C1 segment of cervical spinal cord (tissue), 14 donors: ENCODE results near the gene ZNF423.
A peak's percentile ranks its signal among the peaks of the same experiment; 100 is the strongest.

ENCODE experiments used
- DNase-seq, 14 donors: peaks; one replicate each; lab custom pipeline; 2025; lab: John Stamatoyannopoulos, UW

ZNF423 gene

DNA sequence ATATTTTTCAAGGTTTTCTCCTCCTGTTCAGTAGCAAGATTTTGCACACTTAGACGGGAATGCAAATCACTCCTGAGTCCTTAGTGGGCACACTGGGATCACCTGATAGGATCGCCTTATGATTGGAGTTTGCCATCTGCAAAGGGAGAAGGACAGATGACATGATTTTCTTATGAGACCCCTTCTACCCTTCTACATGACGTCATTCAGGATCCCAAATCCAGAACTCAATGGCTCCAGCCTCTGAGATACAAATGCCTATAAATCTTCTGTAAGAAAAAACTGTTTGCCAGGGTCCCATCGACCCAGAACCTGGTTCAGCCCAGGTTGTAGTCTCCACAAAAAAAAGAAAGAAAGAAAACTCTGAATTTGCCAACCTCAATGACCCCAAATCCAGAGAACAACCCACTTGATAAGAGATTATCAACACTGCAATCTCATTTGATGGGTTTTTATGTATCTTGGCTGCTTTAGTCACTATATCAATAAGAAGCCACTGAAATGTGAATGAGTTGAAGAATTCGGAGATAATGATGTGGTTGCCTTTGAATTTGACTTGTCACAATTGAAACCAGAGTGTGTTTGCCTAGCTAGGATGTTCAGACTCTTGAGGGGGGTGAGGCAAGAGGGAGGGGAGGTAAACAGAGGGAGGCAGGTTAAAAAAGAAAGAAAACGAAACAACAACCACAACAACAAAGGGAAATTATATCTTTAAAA is 6.7 kb downstream of the ZNF423 start:
- DNase-seq: no peak

DNA sequence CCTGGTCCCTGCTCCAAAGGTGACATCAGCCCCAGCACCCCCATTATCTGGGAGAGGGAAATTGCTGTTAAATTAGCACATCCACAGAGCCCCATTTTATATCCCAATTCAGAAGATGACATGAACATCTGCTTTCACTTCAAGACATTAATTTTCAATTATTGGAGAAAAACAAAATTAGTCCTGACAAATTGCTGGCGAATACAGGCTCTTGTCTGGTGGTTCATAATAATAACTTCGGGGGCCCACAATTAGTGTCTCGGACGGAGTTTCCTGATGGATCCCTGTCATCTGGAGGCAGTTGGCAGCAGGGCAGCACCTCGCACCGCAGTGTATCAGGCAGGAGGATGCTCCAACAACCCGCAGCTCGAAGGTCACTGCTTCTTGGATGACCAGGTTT is 7.4 kb downstream of the ZNF423 start:
- no peak for DNase-seq

GRCh38 chr16:49846800-49847199 is 9.1 kb downstream of the ZNF423 start:
- no peak for DNase-seq

DNA sequence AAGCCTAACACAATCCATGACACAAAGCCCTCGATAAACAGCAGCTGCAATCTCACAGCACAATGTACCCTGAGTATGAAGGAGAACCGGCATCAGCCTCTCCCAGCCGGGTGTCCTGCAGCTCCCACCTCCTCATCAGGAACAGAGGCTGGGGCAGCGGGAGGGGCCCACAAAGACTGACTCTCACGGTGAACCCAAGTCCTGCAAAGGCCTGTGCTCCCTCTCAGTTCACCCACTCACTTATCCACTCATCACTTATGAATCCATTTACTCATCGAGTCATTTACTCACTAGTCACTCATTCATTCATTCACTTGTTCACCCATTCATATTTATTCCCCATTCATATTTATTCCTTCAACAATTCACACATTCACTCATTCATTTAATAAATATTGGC is 11.6 kb downstream of the ZNF423 start:
- no peak for DNase-seq

- no peak for DNase-seq
These were observed 12.2 kb downstream of the ZNF423 start for GRCh38 chr16:49843758-49844157.

GRCh38 chr16:49842972-49843371 is 12.9 kb downstream of the ZNF423 start:
- no peak for DNase-seq

DNA sequence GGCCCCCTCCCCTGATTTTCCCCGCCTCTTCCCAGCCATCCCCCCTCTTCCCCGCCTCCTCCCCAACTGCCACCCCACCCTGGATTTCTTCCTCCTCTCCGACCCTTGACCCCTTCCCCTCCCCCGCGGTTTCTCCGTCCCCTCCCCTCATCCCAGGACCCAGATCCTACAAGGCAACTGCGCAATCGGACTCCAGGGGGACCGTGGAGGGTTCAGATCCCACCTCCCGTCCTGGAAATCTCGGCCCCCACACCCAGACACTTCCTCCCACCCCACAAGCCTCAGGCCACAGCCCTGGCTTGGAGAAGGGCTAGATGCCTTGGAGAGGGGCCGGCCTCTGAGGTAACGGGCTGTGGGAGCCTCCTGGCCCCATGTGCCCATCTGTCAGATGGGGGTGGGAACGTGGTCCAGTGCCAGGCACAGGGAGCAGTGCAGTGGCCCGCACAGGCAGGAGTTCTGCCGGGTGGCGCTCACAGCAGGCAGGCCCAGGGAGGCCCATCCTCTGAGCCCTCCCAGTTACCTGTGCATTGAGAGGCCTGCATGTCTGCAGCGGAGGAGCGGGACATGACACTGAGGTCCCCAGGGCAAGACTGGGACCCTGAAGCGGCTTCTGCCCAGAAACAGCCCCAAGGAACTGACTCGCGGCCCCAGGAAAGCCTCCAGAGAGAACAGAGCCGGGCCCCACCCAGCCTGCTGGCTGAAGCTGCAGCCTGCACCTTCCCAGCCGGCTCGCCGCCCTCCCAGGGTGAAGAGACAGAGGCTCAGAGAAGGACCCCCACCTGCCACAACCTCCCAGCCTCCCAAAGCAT is 16.7 kb downstream of the ZNF423 start:
- DNase-seq: peak in 5 of 14 donors; percentile 14 to 58 (median 37)

- peak in 2 of 14 donors; percentile 47 to 58 for DNase-seq
These were observed 17.4 kb downstream of the ZNF423 start for GRCh38 chr16:49838441-49839016.

- DNase-seq: no peak
These were observed 18.1 kb downstream of the ZNF423 start for GRCh38 chr16:49837688-49838410.

- peak in 1 of 14 donors; percentile 19 for DNase-seq
These were observed 19.2 kb downstream of the ZNF423 start for GRCh38 chr16:49836668-49837067.

- DNase-seq: peak in 1 of 14 donors; percentile 24
These were observed 19.7 kb downstream of the ZNF423 start for GRCh38 chr16:49836218-49836617.

- peak in 3 of 14 donors; percentile 45 to 72 (median 70) for DNase-seq
These were observed 20.6 kb downstream of the ZNF423 start for GRCh38 chr16:49835161-49835777.

- peak in 10 of 14 donors; percentile 25 to 80 (median 68) for DNase-seq
These were observed 21.3 kb downstream of the ZNF423 start for GRCh38 chr16:49834531-49835151.

DNA sequence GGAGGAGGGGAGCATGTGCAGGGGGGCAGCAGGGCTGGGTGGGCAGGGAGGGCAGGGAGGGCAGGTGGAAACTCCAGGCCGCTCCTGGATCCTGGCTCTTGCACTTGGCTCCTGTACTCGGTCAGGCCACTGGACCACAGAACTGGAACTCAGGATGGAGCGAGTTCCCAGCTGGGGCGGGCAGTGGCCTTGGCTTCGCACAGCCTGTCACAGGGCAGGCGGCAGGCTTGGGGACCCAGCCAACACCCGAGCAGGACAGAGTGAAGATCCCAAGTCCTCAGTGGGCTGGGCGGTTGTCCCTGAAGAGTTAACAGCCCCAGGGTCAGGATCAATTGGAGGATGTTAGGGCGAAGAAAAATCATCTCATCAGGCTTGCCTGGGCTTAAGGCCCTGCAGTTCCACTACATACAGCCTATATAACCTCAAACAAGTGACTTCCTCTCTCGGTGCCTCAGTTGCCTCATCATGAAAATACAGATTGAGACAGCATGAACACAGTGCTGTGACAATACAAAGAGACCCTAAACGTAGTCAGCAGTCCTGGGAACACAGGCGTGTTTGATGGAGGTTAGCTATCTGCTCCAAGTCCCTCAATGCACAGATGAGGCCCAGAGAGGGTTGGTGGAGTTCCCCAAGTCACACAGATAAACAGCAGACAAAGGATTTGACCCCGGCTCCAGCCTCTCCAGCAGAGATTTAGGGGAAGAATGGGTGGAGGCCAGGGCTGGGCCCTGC is 21.9 kb downstream of the ZNF423 start:
- DNase-seq: peak in 9 of 14 donors; percentile 10 to 74 (median 55)

- peak in 4 of 14 donors; percentile 17 to 30 (median 27) for DNase-seq
These were observed 22.8 kb downstream of the ZNF423 start for GRCh38 chr16:49833085-49833484.

GRCh38 chr16:49832177-49832576 is 23.7 kb downstream of the ZNF423 start:
- DNase-seq: no peak

GRCh38 chr16:49830873-49831272 is 25.0 kb downstream of the ZNF423 start:
- DNase-seq: no peak

GRCh38 chr16:49828533-49829267 is 27.2 kb downstream of the ZNF423 start:
- no peak for DNase-seq

DNA sequence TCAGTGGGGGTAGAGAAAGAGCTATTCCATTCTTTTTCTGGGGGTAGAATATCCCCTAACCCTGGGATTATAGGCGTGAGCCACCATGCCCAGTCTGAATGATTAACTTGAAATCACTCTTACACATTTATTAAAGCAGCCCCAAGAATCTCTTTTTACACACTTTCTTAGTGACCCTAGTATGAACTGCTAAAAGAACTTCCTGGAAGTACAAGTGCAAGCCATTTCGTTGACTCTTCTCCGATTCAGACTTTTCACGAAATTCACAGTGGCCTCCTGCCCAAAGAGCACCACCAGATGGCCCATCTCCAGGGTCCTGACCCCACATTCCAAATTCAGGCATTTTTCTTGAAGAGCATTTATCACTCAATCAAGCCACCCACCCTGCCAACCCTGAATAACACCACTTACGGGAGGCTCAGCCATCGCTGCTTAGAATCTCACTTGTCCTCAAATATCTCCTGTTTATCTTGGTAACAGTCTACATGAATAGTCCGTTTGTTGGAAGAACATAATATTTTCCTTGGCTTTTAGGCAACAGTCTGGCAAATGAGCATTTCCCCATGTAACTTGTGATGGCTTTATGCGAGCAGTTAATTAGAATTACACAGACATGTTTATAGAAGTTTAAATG is 28.0 kb downstream of the ZNF423 start:
- DNase-seq: no peak
